ENCODE measurements around the gene PRKG1. TPM values are rescaled to one million over a fixed set of nuclear protein-coding genes. Genes with fewer than 3 reads are reported as not detected.
A peak's percentile ranks its signal among the peaks of the same experiment; 100 is the strongest.

The PRKG1 gene
- total RNA-seq, 1 experiment from 2014 or later = not detected

DNA sequence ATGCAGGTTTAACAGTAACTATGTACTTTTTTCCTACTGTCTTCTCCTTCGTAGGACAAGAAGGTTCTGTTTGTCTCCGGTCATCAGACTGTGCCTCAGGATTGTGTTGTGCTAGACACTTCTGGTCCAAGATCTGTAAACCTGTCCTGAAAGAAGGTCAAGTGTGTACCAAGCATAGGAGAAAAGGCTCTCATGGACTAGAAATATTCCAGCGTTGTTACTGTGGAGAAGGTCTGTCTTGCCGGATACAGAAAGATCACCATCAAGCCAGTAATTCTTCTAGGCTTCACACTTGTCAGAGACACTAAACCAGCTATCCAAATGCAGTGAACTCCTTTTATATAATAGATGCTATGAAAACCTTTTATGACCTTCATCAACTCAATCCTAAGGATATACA lies 1242.2 kb downstream of the PRKG1 start:
- no peak for DNase-seq (ENCODE audit: low read depth)
- in situ Hi-C loops (cut with HindIII; ENCODE audit: low pct_unique_long_range_greater_than_20kb, low sequenced_read_pairs) = loop anchor here (25.0 kb wide), 1 partner anchor 171 kb away; no protein-coding TSS in a partner anchor

DNA sequence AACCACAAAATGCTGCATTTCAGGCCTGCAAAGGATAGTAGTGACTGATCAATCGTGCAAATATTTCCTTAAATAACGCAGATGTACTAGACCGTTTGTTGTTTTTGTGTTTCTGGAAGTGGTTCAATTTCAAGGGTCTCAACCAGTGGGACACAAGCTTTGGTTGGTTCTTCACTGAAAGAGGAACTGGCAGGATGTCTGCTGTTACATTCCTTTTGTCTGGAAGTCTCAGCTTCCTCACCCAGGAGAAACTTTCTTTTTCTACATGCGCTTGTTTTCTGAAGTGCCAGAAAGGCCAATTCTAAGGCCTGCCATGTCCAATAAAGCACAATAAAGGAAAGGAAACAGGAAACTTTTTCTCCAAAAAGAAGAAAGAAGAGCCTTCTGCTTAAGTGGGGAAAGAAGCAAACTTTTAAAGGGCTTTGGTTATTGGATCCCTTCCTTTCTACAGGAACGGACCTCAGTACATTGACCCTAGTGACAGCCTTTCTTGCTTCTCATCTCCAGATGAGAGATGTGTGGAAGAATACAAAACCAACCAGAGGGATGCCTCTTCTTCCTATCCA lies 1243.9 kb downstream of the PRKG1 start:
- in situ Hi-C loops (cut with HindIII; ENCODE audit: low pct_unique_long_range_greater_than_20kb, low sequenced_read_pairs) = loop anchor here (25.0 kb wide), 1 partner anchor 169 kb away; no protein-coding TSS in a partner anchor
- DNase-seq (ENCODE audit: low read depth) = no peak

GRCh38 chr10:52318822-52319464 lies 1244.7 kb downstream of the PRKG1 start:
- peak; percentile 57 for DNase-seq (ENCODE audit: low read depth)
- in situ Hi-C loops (cut with HindIII; ENCODE audit: low pct_unique_long_range_greater_than_20kb, low sequenced_read_pairs) = loop anchor here (25.0 kb wide), 1 partner anchor 168 kb away; no protein-coding TSS in a partner anchor

- DNase-seq (ENCODE audit: low read depth) = no peak
- in situ Hi-C loops (cut with HindIII; ENCODE audit: low pct_unique_long_range_greater_than_20kb, low sequenced_read_pairs) = loop anchor here (25.0 kb wide), 1 partner anchor 167 kb away; no protein-coding TSS in a partner anchor
Observed at GRCh38 chr10:52319926-52320325, 1245.6 kb downstream of the PRKG1 start.

DNA sequence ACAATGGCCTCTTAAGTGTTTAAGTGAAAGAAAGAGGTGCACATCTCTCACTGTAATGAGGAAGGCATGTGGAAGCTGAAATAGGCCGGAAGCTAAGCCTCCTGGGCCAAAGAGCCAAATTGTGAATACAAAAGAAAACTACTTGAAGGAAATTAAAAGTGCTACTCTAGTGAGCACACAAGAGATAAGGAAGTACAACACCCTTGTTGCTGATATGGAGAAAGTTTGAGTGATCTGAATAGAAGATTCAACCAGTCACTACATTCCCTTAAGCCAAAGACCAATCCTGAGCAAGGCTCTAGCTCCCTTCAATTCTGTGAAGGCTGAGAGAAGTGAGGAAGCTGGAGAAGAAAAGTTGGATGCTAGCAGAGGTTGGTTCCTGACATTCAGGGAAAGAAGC lies 1248.0 kb downstream of the PRKG1 start:
- no peak for DNase-seq (ENCODE audit: low read depth)
- in situ Hi-C loops (cut with HindIII; ENCODE audit: low pct_unique_long_range_greater_than_20kb, low sequenced_read_pairs) = loop anchor here (25.0 kb wide), 1 partner anchor 165 kb away; no protein-coding TSS in a partner anchor

DNA sequence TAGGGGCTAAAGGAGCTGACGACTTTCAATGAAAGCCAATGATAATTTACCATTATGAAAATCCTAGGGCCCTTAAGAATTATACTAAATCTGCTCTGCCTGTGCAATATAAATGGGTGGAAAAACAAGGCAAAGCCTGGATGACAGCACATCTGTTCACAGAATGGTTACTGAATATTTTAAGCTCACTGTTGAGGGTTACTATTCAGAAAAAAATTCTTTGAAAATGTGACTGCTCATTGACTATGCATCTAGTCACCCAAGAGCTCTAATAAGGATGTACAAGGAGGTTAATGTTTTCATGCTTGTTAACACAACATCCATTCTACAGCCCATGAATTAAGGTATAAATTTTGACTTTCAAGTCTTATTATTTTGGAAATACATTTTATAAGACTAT lies 1248.6 kb downstream of the PRKG1 start:
- in situ Hi-C loops (cut with HindIII; ENCODE audit: low pct_unique_long_range_greater_than_20kb, low sequenced_read_pairs) = loop anchor here (25.0 kb wide), 1 partner anchor 164 kb away; no protein-coding TSS in a partner anchor
- no peak for DNase-seq (ENCODE audit: low read depth)

- in situ Hi-C loops (cut with HindIII; ENCODE audit: low pct_unique_long_range_greater_than_20kb, low sequenced_read_pairs) = no loop called here
- DNase-seq (ENCODE audit: low read depth) = no peak
Observed at GRCh38 chr10:52326382-52326781, 1252.1 kb downstream of the PRKG1 start.

GRCh38 chr10:52331638-52332364 lies 1257.5 kb downstream of the PRKG1 start:
- DNase-seq (ENCODE audit: low read depth) = no peak
- in situ Hi-C loops (cut with HindIII; ENCODE audit: low pct_unique_long_range_greater_than_20kb, low sequenced_read_pairs) = no loop called here

DNA sequence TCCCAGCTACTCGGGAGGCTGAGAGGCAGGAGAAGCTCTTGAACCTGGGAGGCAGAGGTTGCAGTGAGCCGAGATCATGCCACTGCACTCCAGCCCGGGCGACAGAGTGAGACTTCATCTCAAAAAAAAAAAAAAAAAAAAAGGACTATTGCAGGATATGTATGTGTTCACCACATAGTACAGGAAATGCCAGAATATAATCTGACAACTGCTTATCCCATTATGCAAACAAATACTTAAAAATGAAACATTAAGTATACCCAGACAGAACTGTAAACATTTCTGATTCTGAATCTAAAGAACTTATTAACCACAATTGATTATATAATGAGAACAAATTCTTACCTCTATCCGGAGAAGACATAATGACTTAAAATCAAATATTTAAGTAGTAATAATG lies 1258.5 kb downstream of the PRKG1 start:
- no peak for DNase-seq (ENCODE audit: low read depth)
- in situ Hi-C loops (cut with HindIII; ENCODE audit: low pct_unique_long_range_greater_than_20kb, low sequenced_read_pairs) = no loop called here

GRCh38 chr10:52334595-52334994 lies 1260.3 kb downstream of the PRKG1 start:
- in situ Hi-C loops (cut with HindIII; ENCODE audit: low pct_unique_long_range_greater_than_20kb, low sequenced_read_pairs) = no loop called here
- no peak for DNase-seq (ENCODE audit: low read depth)

GRCh38 chr10:52335665-52336064 lies 1261.4 kb downstream of the PRKG1 start:
- in situ Hi-C loops (cut with HindIII; ENCODE audit: low pct_unique_long_range_greater_than_20kb, low sequenced_read_pairs) = no loop called here

DNA sequence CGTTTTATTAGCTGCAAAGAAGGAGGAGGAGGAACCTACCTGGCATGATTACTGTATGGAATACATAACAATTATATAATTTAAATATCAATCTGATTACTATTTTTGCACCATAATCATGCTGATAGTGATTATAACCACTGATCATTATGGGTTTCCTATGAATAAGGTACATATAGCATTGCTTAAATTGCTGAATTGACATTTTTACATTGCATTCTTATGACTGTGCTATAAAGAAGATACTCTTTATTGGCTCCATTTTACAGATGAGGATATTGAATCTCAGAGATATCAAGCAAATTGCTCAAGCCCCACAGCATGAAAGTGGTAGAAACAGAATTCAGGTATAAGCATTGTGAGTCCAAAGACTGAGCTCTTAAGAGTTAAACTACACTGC lies 1262.9 kb downstream of the PRKG1 start:
- in situ Hi-C loops (cut with HindIII; ENCODE audit: low pct_unique_long_range_greater_than_20kb, low sequenced_read_pairs) = no loop called here

More at GRCh38 chr10:52335665-52336064, 1261.4 kb downstream of the PRKG1 start:
- DNase-seq (ENCODE audit: low read depth) = no peak

GRCh38 chr10:52343439-52343838 lies 1269.2 kb downstream of the PRKG1 start:
- DNase-seq (ENCODE audit: low read depth) = no peak
- in situ Hi-C loops (cut with HindIII; ENCODE audit: low pct_unique_long_range_greater_than_20kb, low sequenced_read_pairs) = no loop called here

More for the DNA sequence above, 1262.9 kb downstream of the PRKG1 start:
- no peak for DNase-seq (ENCODE audit: low read depth)

DNA sequence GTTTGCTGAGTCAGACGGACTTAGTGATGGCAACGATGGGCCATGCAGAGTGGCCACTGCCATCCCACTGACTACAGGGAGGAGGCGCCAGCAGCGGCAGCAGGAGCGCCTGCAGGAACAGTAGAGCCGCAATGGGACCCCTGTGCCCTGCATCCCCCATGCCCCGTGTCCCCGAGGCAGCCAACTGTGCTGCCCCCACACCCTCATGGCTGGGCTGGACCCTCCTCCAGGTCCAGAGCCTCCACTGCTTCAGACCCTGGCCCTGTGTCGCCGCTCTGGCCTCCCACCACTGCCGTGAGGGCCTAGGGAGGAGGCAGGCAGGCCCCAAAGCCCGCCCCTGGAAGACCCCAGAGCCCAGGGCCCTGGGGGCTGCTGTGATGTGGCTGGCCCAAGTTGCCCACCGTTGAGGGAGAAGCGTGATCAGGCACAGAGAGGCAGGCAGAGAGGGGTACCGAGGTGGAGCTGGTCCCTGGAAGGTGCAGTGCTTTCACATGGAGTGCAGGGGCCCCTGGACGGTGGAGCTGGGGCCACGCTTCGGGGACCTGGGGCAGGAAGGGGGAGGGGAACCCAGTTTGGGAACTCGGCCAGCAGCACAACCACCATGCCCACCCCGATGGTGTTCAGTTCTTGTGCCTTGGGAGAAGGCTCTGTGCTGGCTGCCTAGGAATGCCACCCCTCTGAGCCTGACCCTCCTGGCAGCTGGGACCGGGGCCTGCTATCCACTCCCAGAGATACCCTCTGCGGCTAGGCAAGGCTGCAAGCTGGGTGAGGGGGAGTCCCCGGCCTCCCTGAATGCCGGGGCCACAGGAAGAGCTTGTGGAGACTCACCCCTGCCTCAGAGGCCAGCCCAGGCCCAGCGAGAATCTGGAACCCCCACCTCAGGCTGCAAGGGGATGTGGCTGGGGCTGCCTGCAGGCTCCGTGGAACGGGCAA lies 1272.4 kb downstream of the PRKG1 start:
- no peak for DNase-seq (ENCODE audit: low read depth)
- in situ Hi-C loops (cut with HindIII; ENCODE audit: low pct_unique_long_range_greater_than_20kb, low sequenced_read_pairs) = no loop called here

GRCh38 chr10:52347327-52347667 lies 1273.0 kb downstream of the PRKG1 start:
- in situ Hi-C loops (cut with HindIII; ENCODE audit: low pct_unique_long_range_greater_than_20kb, low sequenced_read_pairs) = no loop called here
- no peak for DNase-seq (ENCODE audit: low read depth)
